Progenitor cell of endocrine pancreas (in vitro differentiated cells): ENCODE results near the gene ZCCHC7. TPM values are rescaled to one million over a fixed set of nuclear protein-coding genes. Genes with fewer than 3 reads are reported as not detected.

ENCODE experiments used
- DNase-seq: peaks from one replicate; pipeline ENCODE4 v3.0.0; 2021; ENCODE audit warnings: low spot score; ENCODE audit not compliant: unreplicated experiment
- H3K27ac Mint-ChIP-seq: 2 replicates; pipeline ENCODE4 v1.8.0; 2021; ENCODE audit warnings: mild to moderate bottlenecking, moderate library complexity, mixed read lengths
- H3K27me3 Mint-ChIP-seq: 2 replicates; pipeline ENCODE4 v1.8.0; 2021; ENCODE audit warnings: mixed read lengths
- H3K36me3 Mint-ChIP-seq: 2 replicates; pipeline ENCODE4 v1.8.0; 2022; ENCODE audit warnings: mixed read lengths; ENCODE audit not compliant: insufficient read depth
- H3K4me1 Mint-ChIP-seq: 2 replicates; pipeline ENCODE4 v1.8.0; 2021; ENCODE audit warnings: low read depth, mixed read lengths
- H3K4me3 Mint-ChIP-seq: 2 replicates; pipeline ENCODE4 v1.8.0; 2021; ENCODE audit warnings: low read depth, mild to moderate bottlenecking, moderate library complexity, mixed read lengths
- H3K9me3 Mint-ChIP-seq: 2 replicates; pipeline ENCODE4 v1.8.0; 2021; ENCODE audit warnings: low read depth, mixed read lengths
- total RNA-seq: library from RNA; stranded (reverse); gene quantifications from 2 replicates; pipeline ENCODE4 v1.2.1, GENCODE V29; 2021
- TF ChIP-seq, protein P1 (sequence below): fragments of 200-600 bp; sonication (generic); IDR thresholded peaks from one replicate; pipeline ENCODE4 v1.5.0; 2021; ENCODE audit warnings: antibody characterized with exemption, mild to moderate bottlenecking; ENCODE audit not compliant: unreplicated experiment

The ZCCHC7 gene
- total RNA-seq, 1 donor from 2014 or later, result 16.6 TPM

DNA sequence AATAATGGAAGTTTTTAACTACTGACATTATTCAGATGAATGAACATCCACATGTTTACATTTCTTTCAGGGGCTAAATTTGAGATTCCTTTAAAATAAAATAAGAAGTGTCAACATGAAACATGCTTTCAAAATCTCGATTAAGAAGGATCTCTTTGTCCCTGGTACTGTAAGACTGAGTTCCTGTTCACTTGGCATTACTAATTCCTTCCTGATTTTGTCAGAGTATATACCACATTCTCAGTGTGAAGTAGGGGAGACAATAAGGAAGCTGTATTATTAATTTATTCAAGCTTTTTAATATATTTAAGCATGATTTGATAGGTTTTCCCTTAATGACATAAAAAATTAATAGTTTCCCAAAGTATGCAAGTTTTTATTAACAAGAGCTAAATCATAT, 220.6 kb downstream of the ZCCHC7 start:
- no peak for DNase-seq
- Mint-ChIP-seq H3K27me3 (no peaks in the 10 kb centered on the region), H3K4me3 (no peak overlapping the region), H3K27ac (no peak overlapping the region), H3K9me3 (no peaks in the 10 kb centered on the region), H3K36me3 (no peaks in the 10 kb centered on the region), H3K4me1 (peaks cover 2% of the 10 kb centered on the region)
- TF ChIP-seq, protein P1, sequence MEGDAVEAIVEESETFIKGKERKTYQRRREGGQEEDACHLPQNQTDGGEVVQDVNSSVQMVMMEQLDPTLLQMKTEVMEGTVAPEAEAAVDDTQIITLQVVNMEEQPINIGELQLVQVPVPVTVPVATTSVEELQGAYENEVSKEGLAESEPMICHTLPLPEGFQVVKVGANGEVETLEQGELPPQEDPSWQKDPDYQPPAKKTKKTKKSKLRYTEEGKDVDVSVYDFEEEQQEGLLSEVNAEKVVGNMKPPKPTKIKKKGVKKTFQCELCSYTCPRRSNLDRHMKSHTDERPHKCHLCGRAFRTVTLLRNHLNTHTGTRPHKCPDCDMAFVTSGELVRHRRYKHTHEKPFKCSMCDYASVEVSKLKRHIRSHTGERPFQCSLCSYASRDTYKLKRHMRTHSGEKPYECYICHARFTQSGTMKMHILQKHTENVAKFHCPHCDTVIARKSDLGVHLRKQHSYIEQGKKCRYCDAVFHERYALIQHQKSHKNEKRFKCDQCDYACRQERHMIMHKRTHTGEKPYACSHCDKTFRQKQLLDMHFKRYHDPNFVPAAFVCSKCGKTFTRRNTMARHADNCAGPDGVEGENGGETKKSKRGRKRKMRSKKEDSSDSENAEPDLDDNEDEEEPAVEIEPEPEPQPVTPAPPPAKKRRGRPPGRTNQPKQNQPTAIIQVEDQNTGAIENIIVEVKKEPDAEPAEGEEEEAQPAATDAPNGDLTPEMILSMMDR, result no peak

GRCh38 chr9:37341704-37342103, 221.3 kb downstream of the ZCCHC7 start:
- H3K4me1 Mint-ChIP-seq, result peaks cover 2% of the 10 kb centered on the region
- H3K27ac Mint-ChIP-seq, result no peak overlapping the region
- no peak overlapping the region for H3K4me3 Mint-ChIP-seq
- no peak for DNase-seq
- no peaks in the 10 kb centered on the region for H3K36me3 Mint-ChIP-seq
- TF ChIP-seq, protein P1, result no peak
- H3K9me3 Mint-ChIP-seq, result no peaks in the 10 kb centered on the region
- H3K27me3 Mint-ChIP-seq, result no peaks in the 10 kb centered on the region

DNA sequence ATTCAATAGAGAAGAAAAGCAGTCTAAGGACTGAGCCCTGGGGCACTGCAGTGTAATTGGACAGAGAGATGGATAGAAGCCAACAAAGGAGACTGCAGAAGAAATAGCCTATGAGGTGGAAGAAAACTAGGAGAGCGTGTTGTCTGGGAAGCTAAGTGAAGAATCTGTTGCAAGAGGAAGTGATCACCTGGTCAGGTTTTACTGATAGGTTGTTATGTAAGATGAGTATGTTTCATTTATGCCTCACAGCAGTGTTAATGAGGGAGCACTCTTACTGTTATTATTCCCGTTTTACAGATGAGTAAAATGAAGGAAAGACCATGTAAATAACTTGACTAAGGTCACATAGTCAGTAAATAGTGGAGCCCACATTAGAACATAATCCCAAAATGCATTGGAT, 222.1 kb downstream of the ZCCHC7 start:
- no peaks in the 10 kb centered on the region for H3K9me3 Mint-ChIP-seq
- TF ChIP-seq, protein P1, result no peak
- H3K27me3 Mint-ChIP-seq, result no peaks in the 10 kb centered on the region
- H3K4me1 Mint-ChIP-seq, result peaks cover 2% of the 10 kb centered on the region
- no peak overlapping the region for H3K4me3 Mint-ChIP-seq
- no peak overlapping the region for H3K27ac Mint-ChIP-seq
- H3K36me3 Mint-ChIP-seq, result no peaks in the 10 kb centered on the region
- no peak for DNase-seq

GRCh38 chr9:37342895-37343294, 222.5 kb downstream of the ZCCHC7 start:
- H3K27me3 Mint-ChIP-seq, result no peaks in the 10 kb centered on the region
- H3K9me3 Mint-ChIP-seq, result no peaks in the 10 kb centered on the region
- H3K4me3 Mint-ChIP-seq, result no peak overlapping the region
- TF ChIP-seq, protein P1, result no peak
- peaks cover 2% of the 10 kb centered on the region for H3K4me1 Mint-ChIP-seq
- H3K27ac Mint-ChIP-seq, result no peak overlapping the region
- H3K36me3 Mint-ChIP-seq, result no peaks in the 10 kb centered on the region
- DNase-seq, result no peak

DNA sequence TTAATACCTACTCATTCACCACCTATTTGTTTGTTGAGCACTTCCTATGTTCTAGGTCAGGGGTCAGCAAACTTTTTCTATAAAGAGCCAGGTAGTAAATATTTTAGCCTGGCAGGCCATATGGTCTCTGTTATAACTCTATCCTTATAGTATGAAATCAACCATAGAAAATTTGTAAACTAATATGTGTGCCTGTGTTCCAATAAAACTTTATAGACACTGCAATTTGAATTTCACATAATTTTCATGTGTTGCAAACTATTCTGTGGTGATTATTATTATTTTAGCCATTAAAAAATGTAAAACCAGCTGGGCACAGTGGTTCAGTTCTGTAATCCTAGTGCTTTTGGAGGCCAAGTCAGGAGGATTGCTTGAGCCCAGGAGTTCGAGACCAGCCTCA, 223.3 kb downstream of the ZCCHC7 start:
- no peak for DNase-seq
- TF ChIP-seq, protein P1, result no peak
- no peaks in the 10 kb centered on the region for H3K9me3 Mint-ChIP-seq
- peaks cover 2% of the 10 kb centered on the region for H3K4me1 Mint-ChIP-seq
- H3K27me3 Mint-ChIP-seq, result no peaks in the 10 kb centered on the region
- no peak overlapping the region for H3K27ac Mint-ChIP-seq
- no peaks in the 10 kb centered on the region for H3K36me3 Mint-ChIP-seq
- H3K4me3 Mint-ChIP-seq, result no peak overlapping the region
